GM20431 (cell line): ENCODE results near the gene ILF2.

ENCODE experiments used
- in situ Hi-C: fragments of 300-500 bp; cut with MseI, MboI; formaldehyde crosslinking; loops from one replicate; pipeline ENCODE4 v1.15.0; 2020; ENCODE audit warnings: low sequenced_read_pairs; ENCODE audit not compliant: unreplicated experiment

ILF2 gene

GRCh38 chr1:153631047-153632022 lies 39.5 kb downstream of the ILF2 start:
- in situ Hi-C loops, result no loop called here

DNA sequence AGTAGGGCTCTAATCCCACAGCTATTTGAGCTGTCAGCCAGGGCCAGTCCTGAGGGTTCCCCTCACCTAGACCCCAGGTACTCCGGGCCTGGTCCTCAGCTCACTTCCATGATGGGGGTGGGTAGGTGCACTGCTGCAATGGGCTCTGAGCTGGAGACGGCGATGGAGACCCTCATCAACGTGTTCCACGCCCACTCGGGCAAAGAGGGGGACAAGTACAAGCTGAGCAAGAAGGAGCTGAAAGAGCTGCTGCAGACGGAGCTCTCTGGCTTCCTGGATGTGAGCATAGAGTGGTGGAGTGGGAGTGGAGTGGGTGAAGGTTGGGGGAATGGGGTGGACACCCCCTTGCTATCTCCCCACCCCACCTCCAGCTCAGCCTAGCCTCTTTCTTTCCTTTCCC lies 40.4 kb downstream of the ILF2 start:
- in situ Hi-C loops, result no loop called here

- in situ Hi-C loops, result no loop called here
These were observed 40.8 kb downstream of the ILF2 start for GRCh38 chr1:153629971-153630370.

DNA sequence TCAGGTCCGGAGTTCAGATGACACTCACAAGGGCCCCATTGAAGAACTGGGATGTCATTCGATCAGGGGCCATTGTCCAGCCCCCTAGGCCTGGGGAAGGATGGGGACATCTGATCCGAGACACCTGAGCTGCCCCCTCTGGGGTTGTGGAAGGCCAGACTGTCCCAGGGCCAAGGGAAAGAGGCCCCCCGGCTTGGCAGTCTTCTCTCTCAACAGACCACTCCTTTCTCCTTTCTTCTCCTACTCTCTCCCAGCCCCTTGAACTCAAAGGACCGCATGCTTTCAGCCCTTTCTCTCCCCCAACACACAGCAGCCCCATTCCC lies 41.5 kb downstream of the ILF2 start:
- in situ Hi-C loops, result no loop called here

DNA sequence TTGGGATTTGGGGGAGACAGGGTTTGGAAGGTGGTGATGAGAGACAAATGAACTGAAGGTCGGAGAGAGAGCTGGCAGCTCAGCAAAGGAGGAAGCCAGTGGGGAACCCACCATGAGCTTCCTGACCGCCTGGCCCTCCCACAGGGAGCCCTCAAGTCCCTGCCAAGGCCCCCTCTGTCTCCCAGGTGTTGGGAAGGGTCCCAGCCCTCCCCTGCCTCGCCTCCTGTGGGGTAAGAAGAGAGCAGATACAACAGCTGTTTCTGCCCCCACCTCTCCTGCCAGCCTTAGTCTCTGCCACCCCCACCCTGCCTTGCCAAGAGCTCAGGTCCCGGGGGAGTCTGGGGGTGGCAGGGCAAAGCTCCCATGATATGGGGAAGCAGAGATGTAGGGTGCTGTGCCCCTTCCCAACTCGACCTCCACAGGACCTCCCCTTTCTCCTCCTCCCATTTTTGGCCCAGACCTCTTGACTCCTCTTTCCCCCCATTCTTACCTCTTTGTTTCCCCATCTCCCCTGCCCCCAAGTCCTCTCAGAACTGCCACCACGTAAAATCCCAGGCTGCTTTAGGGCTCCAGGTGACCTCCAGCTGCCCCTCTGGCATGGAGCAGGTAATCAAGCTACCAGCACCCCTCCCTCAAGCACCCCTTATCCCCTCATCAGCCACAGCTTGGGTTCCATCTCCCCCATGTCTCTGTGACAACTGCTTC lies 42.0 kb downstream of the ILF2 start:
- in situ Hi-C loops, result no loop called here

GRCh38 chr1:153627715-153628626 lies 42.8 kb downstream of the ILF2 start, which contains the start of gene S100A1:
S100A1 (plus strand) TSS chr1:153628434; CDS start chr1:153630522, 2,088 bp downstream.
- in situ Hi-C loops, result no loop called here

DNA sequence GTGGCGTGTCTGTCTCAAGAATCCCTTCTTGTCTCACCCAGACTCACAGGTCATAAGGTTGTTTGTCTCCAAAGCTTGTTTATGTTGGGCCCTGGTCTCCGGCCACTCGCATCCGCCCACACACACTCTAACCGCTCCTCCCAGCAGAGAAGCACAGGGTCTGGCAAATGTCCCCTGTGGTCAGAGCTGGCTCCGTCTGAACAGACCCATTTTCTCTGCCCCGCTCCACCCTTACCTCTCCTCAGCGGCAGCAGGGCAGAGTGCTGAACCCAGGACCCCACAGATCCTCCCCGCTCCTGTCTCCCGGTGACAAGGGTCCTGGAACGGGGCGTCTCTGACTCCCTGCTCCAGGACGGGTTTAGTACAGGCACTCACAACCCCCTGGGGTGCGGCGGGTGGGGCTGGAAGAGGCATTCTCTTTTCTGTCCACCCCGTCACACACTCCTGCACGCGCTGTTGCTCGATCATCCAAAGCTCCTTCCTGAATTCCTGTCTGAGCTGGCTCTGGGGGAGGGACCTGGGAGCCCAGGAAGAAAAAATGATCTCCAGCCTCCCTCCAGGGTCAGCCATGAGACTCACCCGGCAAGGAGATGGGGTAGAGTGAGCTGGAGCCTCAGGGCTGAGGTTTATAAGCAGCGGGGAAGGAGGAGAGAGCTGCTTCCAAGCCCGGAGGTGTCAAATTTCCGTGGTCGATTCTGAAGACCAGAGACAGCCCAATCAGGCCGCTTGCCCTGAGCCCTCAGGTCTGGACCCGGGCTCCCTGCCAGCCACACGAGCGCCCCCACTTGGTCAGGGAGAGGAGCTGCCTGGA lies 43.7 kb downstream of the ILF2 start, which contains the start of gene S100A13:
S100A13 (minus strand) TSS at position 602 of the 811 bp plus-strand sequence. CDS start 1,033 bp downstream, outside the sequence.
- in situ Hi-C loops, result no loop called here

- in situ Hi-C loops, result no loop called here
These were observed 44.3 kb downstream of the ILF2 start for GRCh38 chr1:153626477-153626903.

GRCh38 chr1:153624965-153625611 lies 45.7 kb downstream of the ILF2 start:
- in situ Hi-C loops, result no loop called here

DNA sequence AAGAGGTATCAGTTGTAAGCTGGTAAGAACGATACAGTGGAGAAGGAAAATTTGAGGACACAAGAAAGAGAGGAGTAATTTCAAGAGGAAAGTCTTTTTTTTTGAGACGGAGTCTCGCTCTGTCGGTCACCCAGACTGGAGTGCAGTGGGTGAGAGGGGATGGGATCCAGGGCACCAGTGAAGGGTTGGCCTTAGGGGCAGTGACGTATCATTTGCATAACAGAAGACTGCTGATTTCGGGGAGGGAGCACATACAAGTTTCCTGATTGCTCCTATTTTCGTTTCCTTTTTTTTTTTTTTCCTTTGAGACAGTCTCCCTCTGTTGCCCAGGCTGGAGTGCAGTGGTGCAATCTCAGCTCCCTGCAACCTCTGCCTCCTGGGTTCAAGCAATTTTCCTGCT lies 47.7 kb downstream of the ILF2 start:
- in situ Hi-C loops, result no loop called here

- in situ Hi-C loops, result no loop called here
These were observed 51.6 kb downstream of the ILF2 start for GRCh38 chr1:153619171-153619570.

- in situ Hi-C loops, result no loop called here
These were observed 53.1 kb downstream of the ILF2 start for GRCh38 chr1:153617663-153618062.

- in situ Hi-C loops, result no loop called here
These were observed 53.9 kb downstream of the ILF2 start for GRCh38 chr1:153616917-153617311.

DNA sequence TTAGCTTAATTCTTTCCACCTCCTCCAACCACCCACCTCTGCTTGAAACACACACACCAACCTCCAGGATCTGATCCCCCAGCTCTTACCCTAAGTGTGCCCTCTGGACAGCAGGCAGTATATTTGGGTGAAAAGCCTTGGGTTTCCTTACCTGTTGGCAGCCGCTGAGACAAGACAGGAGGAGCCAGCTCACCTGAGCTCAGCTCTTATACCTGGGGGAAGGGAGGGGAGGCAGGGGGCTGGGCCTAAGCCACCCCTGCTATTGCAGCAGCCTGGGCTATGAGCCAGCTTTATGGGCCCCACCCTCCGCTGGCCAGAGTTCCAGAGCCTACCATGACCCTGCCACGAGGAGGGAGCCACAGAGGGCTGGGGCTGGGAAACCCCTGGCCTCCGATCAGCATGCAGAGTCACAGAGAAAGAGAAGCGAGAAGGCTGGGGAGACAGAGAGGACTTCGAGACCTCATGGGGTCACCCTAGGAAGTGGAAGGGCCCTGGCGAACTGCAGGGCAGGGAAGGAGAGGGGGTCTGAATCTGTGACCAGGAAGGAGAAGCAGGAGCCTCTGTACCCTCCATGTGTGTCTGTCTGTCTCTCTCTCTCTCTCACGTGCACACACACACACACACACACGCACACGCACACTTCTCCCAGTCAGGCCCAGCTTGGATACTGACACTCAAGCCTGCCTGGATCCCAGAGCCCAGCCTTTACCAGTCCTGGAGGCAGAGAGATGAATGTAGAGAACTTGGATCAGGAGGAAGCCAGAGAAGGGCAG lies 54.5 kb downstream of the ILF2 start, which contains the start of gene S100A14:
S100A14 (minus strand) TSS at position 182 of the 773 bp plus-strand sequence. CDS start 467 bp downstream, outside the sequence.
- in situ Hi-C loops, result no loop called here

GRCh38 chr1:153615406-153615805 lies 55.4 kb downstream of the ILF2 start:
- in situ Hi-C loops, result no loop called here

DNA sequence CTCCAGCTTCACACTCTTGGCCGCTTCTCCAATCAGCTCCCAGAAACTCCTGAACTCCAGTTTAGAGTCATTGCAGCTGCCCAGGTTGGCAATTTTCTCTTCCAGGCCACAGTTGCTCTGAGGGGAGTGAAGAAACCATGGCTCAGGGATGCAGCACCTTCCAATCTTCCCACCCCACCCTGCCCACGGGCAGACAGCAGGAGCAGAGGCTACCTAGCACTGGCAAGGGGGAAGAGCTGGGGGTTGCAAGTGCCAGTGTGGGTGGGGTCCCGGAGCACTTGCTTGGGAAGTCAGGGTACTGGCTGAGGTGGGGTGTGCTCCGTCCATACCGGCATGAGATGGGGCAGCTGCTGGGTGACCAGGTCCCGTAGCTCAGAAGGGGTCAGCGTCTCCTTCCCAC lies 55.9 kb downstream of the ILF2 start:
- in situ Hi-C loops, result no loop called here

GRCh38 chr1:153614189-153614900 lies 56.4 kb downstream of the ILF2 start:
- in situ Hi-C loops, result no loop called here
